ENCODE data around the gene INPP5A. TPM values are rescaled to one million over a fixed set of nuclear protein-coding genes. Genes with fewer than 3 reads are reported as not detected.

The INPP5A gene
- total RNA-seq, 1 donor from 2014 or later: 18.1 TPM

DNA sequence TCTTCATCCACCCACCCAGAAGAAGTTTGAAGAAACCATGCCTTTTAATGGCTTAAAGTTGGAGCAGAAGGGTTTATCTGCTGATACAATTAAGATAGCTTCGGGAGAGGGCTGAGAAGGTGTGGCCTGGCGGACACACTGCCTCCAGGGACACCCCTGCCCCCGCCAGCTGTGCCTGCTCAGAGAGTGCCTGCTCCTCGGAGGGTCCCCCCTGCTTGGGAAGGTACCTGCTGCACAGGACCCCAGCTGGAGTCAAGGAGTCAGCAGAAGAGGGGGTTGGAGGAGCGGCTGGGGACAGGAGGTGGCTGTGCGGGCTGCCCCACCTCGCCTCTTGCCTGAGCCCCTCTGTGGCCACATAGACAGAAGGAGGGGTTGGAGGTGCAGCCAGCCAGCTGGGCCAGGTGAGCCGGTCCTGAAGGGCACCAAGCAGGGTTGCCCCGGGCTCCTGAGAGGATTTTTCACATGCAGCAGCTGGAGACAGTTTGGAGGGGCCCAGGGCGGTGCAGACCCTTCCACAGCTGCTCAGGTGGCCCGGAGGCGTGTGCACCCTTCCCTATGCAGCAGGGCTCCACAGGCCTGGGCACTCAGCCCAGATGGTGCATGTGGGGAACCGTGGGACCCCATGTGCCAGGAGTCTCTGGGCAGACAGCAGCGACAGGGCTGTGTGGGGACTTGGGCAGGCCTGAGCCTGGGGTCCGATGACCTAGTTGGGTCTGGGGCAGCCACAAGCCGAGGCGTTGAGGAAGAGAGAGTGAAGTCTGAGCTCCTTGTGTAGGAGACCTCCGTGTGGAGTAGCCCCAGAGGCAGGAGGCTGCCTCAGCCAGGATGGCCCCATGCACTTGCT, 118.9 kb downstream of the INPP5A start:
- no peak for DNase-seq (ENCODE audit: low read depth in 2 of 2)

DNA sequence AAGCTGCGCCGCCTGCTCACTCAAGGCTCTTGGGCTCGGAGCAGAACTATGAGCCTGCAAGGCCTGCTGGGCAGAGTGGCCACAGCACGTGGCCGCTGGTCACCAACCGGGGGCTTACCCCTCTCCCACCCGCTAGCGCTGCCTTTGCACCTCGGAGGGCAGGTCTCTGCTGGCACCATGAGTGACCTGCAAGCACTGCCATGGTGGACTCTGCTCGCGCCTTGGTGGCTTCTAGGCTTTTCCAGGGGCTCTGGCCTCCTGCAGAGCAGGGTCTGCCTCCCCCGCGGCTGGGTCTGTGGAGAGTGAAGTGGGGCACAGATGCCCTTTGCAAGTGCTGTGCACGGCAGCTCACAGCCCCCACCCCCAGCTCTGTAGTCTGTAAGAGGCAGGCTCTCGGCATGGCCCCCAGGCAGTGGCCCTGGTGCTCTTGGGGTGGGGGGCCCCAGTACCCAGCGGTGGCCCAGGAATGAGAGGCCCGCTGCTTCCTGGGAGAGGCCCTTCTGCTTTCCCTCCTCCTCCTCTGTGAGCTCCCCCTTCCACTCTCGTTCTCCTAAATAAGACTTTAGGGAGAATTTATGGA, 119.6 kb downstream of the INPP5A start:
- DNase-seq (ENCODE audit: low read depth in 2 of 2): no peak

DNA sequence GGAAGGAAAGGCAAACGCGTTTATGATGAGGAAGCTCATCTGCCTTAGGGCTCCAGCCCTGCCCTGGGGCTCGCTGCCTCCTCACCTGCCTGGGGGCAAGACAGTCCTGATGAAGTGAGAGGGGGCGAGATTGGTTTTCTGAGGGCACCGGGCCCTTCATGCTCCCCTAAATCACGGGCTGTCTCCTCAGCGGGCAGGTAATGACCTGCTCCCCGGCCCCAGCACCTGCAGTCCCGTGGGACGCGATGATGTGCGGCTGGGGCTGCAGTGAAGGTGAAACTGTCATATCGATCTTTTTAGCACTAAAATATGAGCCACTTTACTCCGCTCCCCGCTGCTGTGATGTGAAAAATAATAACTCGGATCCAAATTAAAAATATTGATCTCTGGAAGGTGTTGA, 120.2 kb downstream of the INPP5A start:
- DNase-seq (ENCODE audit: low read depth in 2 of 2): no peak

DNA sequence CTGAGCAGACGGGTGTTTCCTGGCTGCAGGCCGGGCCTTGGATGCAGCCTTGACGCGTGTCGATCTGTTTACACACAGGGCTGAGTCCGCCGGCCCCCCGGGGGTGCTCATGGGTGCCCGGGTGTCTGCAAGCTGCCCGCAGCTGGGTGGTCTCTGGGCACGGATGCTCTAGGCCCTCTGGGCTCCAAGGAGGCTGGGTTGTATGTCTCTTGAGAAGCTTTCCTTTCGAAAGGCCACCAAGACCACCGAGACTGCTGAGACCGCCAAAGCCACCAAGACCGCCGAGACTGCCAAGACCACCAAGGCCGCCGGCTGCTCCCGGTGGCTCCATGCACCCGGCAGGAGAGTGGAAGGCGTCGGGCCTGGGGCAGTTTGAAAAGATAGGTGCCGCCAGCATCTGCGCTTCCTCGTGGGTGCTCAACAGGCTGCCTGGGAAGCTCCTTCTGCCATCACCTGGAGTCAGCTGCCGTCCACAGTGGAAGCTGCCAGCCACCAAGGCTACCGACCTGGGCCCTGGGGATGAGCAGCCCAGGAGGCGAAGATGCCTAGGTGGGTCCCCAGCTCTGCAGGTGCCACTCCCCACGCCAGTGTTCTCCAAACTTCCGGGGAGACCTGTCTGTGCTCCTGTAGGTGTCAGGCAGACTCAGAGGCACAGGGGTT, 121.1 kb downstream of the INPP5A start:
- DNase-seq (ENCODE audit: low read depth in 2 of 2): no peak

DNA sequence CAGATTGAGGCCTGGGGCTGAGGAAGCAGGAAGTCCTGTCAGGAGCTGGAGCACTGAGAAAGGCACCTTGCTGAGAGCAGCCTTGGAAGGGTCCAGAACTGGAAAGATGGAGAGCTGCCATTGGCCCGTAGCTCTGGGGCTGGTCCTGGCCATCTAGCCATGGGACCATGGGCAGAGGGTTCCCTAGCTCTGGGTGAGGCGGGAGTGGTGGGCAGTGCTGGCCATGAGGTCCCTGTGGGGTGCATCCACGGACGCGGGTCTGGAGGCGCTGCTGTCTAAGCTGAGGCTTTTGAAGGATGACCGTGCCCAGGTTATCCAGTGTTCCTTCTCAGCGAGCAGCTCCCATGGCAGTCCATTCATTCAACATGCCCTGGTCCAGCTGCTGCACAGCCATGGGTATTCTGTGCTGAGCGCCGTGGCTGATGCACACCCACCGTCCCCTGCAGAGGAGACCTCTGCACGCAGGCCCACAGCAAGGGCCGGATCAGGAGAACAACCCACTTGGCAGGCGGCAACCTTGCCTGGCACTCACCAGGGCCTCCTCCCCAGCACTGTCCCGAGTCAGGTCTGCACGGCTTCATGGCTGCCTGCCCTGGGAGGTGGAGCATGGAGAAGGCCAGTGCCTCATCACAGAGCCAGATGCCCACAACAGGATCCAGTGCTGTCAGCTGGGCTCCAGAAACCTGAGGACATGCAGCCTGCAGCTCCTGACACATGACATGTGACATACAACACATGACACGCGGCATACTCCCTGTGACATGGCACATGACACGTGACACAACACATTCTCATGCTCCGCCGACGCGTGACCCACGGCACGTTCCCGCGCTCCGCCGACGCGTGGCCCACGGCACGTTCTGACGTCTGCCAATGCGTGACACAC, 121.9 kb downstream of the INPP5A start:
- no peak for DNase-seq (ENCODE audit: low read depth in 2 of 2)

DNA sequence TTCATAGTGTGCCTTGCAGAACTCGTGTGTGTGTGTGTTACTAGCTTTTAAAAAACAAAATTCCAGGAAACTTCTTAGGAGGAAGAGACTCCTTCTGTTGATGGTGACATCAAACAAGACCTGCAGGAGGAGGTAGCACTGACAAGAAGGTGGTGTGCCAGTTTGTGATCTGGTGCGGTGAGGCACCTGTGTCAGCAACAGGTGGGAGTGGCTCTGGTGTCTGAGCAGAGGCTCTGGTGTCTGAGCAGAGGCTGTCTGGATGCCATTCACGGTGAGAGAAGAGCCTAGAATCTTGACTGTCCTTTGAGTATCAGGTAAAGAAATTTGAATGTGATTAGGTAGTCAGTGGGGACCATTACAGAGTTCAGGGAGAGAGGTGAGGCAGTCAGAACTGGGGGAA, 122.8 kb downstream of the INPP5A start:
- DNase-seq (ENCODE audit: low read depth in 2 of 2): no peak

DNA sequence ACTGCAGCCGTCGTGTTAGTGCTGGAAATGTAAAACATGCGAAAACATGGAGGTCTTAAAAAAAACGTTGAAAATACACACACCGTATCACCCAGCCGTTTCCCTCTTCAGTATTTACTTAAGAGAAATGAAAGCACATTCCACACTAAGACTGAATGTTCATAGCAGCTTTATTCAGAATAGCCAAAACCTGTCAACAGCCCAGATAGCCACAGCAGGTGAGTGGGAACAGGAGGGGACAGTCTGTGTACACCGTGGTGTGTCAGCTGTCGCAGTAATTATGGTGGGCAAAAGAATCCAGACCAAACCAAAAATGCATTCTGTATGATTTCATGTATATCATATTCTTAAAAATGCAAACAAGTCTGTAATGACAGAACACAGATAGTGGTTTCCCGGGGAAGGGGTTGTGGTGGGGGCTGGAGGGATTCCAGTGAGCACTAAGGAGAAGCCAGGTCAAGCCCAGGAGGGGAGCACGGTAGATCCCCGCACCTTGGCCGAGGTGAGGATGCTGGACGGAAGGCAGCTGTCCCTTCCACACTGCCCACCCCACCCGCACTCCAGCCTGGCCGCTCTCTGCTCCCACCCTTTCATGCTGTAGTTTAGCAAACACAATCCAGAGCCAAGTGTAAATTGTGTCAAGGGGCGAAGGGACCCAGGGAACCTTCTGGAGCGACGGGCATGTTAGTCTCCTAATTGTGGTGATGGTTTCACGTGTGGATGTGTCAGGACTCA, 124.8 kb downstream of the INPP5A start:
- no peak for DNase-seq (ENCODE audit: low read depth in 2 of 2)

DNA sequence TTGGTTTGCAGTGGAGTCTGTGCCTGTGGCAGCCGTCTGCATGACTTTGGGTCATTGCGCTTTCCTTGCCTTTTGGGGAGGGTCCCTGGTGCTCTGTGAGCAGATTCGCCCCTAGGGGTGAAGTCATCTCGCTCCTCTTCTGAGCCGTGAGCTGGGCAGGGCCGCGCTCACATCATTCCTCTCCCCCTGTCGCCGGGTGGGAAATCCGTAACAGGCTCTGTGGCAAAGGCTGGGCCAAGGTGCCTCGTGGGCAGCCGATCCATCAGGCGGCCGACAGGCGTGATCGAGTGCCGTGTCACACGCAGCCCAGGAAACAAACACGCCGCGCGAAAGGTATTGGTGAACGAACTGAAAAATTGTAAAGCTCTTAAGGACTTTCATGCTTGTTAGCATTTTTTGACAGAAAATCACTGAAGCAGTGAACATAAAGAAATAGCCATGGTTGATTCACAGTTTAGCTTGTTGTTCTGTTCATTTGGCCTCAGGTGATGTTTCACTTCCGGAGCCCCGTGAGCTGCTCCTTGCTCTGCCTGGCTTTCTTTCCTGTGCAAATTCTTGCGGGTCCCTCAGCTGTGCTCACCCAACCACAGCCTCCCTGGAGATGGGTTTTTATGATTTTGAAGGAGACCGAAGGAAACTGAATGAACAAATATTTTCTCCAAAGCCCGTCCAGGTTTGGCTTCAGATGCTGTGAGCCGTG, 126.2 kb downstream of the INPP5A start:
- no peak for DNase-seq (ENCODE audit: low read depth in 2 of 2)

DNA sequence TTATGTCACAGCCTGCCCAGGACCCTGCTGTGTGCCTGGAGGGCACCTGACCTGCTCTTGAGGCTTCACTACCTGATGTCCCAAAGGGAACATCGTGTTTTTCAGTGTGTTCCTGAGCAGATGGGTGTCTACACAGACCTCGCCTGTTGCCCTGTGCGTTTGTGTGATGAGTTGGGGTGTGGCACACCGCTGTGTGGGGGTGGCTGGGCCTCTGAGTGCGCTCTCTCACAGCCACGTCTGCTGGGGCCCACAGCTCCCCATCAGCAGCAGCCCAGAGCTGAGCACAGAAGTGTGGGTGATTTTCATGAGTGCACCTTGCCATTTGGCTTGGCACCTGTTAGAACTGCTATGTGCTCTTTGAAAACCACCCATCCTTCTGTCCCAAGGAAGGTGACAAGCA, 126.8 kb downstream of the INPP5A start:
- DNase-seq (ENCODE audit: low read depth in 2 of 2): no peak

DNA sequence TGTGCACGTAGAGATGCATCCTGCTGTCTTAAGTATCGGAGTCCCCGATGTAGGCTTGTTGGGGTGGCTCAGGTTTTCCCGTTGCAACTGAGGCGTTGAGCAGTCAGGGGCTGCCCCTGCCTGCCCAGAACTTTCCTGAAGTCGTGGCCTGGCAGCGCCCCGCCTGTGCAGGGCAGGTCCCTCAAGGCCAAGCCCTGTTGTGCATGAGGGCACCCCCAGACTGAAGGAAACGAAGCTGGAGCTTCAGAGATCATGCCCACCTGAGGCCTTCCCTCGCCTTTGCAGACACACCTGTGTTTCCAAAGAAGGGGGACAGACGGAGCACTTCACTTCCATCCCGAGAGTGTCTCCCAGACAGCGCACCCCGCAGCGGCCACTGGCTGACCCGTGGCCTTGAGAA, 127.3 kb downstream of the INPP5A start:
- no peak for DNase-seq (ENCODE audit: low read depth in 2 of 2)

DNA sequence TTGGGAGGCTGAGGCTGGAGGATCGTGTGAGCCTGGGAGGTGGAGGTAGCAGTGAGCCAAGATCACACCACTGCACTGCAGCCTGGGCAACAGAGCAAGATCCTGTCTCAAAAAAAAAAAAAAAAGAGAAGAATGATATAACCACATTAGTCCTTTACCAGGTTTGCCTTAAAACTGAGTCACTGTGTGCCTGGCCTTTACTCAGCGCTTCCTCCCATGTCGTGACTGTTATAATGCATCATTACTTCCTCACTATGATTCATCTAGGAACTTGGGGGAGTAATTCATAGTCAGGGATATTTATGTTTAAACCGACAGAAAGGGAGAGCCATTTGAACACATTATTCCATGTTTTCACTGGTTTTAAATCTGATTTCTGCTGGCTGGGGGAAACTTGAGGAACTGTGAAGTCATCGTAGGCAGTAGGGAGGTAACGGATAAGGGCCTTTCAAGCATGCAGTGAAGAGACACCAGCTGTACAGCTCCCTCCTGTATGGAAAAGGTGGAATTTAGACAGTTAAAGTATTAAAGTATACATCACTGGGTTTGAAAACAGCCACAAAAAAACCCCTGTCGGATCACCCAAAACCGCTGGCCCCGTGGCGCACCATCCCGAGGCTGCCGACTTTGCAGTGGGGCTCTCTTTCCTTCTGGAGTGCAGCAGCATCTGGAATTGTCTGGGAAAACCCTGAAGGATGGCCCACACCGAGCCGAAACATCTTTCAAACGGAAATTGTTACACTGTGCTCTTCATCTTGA, 128.5 kb downstream of the INPP5A start:
- DNase-seq (ENCODE audit: low read depth in 2 of 2): peak; percentile 83 to 97

DNA sequence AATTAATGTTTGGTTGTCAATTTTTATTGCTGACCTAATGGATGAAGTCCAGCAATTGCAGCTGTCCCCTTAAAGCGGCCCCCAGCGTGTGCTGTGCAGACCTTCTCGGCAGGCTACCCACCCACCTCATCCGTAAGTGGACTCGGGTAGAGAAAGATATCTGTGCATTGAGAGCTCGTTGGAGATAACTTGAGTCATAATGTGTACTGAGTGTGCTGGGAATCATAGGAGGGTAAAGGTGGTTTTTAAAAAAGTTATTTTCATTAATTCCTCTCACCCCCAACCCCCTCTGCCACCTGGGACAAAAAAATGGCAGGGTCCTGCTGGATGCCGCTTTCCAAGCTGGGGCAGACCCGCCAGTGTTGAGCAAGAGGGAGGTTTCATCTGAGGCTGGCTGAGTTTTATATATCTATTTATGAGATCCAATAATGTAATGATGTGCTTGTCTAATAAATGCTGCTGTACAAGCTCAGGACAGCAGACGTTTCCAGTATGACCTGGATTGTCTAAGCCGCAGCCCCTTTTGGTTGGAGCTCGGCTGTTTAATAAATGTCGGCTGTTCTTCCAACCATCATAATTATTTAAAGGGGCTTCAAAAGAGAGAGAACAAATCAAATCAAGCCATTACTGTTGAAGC, 129.2 kb downstream of the INPP5A start:
- no peak for DNase-seq (ENCODE audit: low read depth in 2 of 2)

DNA sequence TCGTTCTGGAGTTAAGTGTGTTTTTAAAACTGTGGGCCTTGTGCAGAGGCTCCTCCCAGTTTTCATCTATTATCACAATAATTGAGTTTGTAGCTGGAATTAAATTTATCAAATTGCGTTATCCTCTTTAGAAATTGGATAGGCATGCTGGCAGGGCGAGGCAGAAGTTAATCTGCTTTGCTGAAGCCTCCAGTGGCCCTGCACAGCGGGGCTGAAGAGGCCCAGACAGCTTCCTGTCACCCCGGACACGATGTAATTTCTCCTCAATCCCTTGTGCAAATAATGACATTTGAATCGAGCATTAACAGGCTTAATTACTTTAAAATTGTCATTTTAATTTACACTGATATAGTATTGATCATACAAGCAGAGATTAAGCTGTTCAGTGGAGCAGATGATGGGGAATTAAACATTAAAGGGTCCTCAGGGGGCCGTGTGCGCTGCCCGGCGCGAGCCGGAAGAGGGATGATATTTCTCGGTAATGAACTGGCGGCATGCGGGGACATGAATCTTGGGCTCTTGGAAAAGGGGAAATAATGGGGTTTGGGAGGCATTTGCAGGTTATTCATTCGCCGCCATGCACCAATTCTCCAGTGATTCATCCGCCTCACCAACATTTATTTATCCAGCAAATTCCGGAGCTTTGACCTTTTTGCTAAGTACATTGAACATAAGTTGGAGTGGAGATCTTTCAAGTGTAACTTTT, 129.9 kb downstream of the INPP5A start:
- peak; percentile 45 to 78 for DNase-seq (ENCODE audit: low read depth in 2 of 2)

DNA sequence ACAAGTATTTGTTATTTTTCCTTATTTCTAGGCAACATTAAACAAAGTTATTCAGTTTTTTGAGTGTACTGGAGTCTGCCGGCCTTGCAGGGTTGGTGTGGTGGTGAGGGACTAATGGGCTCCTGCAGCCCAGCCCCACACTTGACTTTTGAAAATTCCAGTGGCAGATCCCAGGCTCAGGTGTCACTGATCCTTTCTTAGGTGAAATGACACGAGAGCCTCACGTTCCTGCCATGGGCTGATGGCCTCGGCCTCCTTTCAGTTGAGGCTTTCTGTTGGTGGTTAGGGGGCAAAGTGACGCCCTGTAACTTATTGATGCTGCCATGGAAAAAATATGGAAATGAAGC, 130.4 kb downstream of the INPP5A start:
- no peak for DNase-seq (ENCODE audit: low read depth in 2 of 2)

DNA sequence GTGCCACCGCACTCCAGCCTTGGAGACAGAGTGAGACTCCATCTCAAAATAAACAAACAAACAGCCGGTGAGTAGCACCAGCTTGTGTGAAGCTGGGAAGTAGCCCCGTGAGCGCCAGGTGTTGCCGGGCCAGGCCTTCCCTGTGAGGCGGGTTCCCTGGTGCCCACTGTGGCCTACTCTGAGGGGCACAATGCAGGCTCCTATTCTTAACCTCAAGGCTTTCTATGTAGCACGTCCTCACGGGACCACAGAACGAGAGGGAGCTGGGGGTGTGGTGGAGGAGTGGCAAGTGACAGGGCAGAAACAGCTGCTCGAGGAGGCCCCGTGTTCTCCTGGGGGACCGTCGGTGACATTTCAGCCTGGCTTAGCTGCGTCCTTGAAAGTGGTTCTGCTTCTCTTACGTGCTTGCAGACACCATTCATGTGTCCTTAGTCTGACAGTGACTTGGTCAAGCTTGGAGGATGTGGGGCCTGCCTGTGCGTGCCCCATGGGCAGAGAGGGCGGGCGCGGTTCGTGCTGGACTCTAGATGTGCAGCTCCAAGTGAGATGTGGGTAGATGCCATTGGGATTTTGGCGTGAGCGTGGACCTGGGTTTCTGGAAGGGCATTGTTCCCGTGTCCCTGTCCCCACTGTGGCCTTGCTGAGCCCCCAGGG, 131.7 kb downstream of the INPP5A start:
- no peak for DNase-seq (ENCODE audit: low read depth in 2 of 2)

DNA sequence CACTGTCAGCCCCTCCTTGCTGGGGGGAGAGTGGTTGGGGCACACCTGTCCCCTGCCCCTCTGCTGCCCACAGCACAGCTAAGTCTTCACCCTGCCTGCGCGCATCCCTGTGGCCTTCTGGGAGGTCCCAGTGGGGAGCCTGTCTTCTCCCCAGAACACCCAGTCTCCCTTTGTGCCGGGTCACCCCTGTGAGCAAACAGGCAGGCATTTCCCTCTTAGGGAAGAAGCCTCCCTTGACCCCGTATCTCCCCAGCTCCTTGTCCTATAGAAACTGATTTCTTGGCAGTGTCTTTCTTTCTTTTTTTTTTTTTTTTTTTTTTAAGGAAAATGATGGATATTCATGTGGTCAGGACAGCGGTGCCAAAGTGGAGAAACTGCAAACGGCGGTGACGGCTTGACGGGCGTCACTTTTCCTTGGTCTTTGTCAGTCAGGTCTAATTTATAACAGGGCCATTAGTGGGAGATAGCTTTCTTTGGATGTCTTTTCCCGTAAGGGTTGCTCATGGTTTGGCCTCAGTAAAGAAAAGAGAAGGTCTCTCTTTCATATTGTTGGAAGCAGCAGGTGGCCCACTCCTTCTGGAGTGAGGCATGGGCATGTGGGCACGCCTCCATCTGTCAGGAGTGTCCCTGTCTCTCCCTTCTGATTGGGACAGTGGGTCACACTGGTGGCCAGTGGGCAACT, 133.1 kb downstream of the INPP5A start:
- peak in 1 of 2 donors; percentile 28 for DNase-seq (ENCODE audit: low read depth in 2 of 2)

All from lung microvascular endothelial cell (primary cell).